ENCODE results near the gene KRTAP22-2.

DNA sequence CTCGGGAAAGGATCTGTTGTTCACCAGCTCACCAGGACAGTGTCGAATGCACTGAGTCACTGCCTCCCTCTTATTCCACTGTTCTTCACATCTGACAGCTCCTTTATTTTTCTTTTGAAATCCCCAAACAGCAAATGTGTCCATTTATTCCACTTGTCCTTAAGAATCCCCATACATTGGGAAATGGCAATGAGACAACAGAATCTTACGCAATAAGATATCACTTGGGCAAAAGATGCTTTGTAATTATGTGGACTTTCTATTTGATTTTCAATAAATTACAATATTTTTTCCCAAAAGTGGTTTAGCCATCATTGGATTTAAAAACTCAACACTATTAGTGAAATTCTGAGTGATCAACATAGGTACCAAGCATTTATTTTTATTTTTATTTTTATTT, 48.5 kb upstream of the KRTAP22-2 start:
- TF ChIP-seq POLR2A (IDR thresholded peaks at IDR 0.05) (no peak), POLR2AphosphoS5 (IDR thresholded peaks at IDR 0.05) (no peak)

All from breast epithelium (tissue), 3 donors.